Prostate gland (tissue), 2 donors: ENCODE measurements around the gene FKRP.

Experiments
- POLR2A ChIP-seq: fragments of 450-650 bp; IDR thresholded peaks from one replicate; pipeline ENCODE4 v1.6.1; 2016; ENCODE audit warnings: antibody characterized with exemption, mild to moderate bottlenecking
- POLR2AphosphoS5 ChIP-seq: sonication (generic); formaldehyde crosslinking; IDR thresholded peaks from one replicate; pipeline ENCODE4 v1.6.1; 2017; ENCODE audit warnings: antibody characterized with exemption
- TF ChIP-seq, protein P1 (sequence below), 4 experiments: fragments of 200-600 bp in 2 of 4; fragments of 450-650 bp in 2 of 4; sonication (generic) in 2 of 4; IDR thresholded peaks; 1 replicate in 3 of 4; 2 replicates in 1 of 4; pipeline ENCODE4 v1.5.1; 2016 to 2019; ENCODE audit warnings: antibody characterized with exemption in 4 of 4, mild to moderate bottlenecking in 2 of 4, moderate library complexity in 2 of 4

DNA sequence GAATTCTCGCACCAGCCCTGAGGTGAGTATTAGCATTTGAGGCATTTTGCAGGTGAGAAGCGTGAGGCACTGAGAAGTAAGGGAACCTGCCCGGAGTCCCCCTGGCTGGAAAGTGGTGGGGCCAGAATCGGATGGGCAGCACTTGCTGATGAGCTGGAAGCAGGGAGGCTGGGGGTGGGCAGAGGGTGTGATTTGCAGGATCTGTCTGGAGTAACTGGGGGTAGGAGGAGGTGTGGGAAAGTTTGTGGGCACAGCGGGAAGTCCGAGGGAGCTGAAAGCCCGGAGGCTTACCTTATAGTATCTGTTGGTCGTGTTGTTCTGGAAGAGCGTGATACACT, 49.0 kb upstream of the FKRP start:
- no peak for TF ChIP-seq POLR2A
- TF ChIP-seq, protein P1, sequence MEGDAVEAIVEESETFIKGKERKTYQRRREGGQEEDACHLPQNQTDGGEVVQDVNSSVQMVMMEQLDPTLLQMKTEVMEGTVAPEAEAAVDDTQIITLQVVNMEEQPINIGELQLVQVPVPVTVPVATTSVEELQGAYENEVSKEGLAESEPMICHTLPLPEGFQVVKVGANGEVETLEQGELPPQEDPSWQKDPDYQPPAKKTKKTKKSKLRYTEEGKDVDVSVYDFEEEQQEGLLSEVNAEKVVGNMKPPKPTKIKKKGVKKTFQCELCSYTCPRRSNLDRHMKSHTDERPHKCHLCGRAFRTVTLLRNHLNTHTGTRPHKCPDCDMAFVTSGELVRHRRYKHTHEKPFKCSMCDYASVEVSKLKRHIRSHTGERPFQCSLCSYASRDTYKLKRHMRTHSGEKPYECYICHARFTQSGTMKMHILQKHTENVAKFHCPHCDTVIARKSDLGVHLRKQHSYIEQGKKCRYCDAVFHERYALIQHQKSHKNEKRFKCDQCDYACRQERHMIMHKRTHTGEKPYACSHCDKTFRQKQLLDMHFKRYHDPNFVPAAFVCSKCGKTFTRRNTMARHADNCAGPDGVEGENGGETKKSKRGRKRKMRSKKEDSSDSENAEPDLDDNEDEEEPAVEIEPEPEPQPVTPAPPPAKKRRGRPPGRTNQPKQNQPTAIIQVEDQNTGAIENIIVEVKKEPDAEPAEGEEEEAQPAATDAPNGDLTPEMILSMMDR (IDR thresholded peaks at IDR 0.05): no peak
- TF ChIP-seq POLR2AphosphoS5: no peak
